GM19468 (cell line): ENCODE data around the gene CD9.
"Not testable (repeated sequence)": the region's sequence is repeated elsewhere in the genome, so short reads cannot be mapped to it uniquely, and the experiment has no call there.

Experiments used
- ATAC-seq: cut with Tn5 transposase; IDR thresholded peaks from one replicate; pipeline ENCODE4 v1.9.1; 2021; ENCODE audit warnings: mild to moderate bottlenecking, moderate library complexity, moderate number of reproducible peaks; ENCODE audit not compliant: unreplicated experiment; ENCODE audit errors: extremely low read depth

Gene CD9

DNA sequence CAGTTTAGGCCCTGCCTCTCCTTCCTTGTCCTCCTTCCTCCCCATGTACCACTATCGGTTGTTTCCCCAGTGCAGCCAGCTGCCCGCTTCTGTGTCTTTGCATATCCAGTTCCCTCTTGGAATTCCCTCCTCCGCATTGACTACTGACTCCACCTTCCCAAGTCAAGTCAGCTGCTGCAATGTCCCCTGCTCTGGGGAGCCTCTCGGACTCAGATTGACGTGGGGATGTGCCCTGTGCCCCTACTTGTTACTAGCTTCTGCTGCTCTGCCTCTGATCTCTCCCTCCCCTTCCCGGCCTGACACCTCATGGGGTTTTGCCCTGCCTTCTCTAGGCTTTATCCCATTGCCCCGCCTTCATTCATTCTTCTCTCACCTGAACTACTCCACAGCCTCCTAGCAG, 2.1 kb upstream of the CD9 start:
- no peak for ATAC-seq

DNA sequence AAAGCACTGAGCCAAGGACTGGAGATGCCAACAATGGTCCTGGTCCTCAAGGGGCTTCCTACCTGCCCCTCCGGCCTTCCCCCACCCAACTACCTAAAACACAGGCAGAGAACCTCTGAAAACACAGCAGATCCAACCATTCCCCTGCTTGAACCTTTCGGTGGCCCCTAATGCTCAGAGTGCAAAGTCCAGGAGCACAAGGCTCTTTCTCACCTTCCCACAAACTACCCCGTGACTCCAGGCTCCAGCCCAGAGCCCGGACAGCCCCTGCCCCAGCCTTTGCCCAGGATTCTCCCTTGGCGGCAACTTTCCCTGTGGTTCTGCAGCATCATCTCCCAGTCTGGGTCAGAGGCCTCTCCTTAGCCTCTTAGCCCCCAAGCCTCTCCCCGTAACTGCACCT, 1.6 kb upstream of the CD9 start:
- ATAC-seq, result no peak

DNA sequence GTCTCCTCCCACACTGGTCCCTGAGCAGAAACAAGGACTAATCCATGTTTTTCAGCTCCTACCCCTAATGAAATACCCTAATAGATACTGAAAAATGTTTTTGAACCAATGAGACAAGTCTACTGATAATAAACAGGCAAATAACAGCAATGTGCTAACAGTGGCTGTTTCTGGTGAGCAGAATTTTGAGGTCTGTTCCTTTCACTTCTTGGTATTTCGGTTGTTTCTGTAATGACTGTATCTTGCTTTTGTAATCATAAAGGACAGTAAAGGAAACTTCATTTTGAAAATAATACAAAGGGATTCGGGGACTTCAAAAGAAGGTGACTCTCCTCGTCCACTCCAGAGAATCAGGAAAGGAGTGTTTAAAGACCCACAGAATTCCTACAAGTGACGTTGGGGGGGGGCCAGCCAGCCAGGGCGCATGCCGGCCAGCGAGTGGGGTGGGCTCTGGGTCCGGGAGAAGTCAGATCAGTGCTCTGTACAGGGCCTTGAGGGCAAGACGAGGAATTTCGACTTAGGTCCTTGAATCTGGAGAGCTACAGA, 1.1 kb upstream of the CD9 start:
- no peak for ATAC-seq

DNA sequence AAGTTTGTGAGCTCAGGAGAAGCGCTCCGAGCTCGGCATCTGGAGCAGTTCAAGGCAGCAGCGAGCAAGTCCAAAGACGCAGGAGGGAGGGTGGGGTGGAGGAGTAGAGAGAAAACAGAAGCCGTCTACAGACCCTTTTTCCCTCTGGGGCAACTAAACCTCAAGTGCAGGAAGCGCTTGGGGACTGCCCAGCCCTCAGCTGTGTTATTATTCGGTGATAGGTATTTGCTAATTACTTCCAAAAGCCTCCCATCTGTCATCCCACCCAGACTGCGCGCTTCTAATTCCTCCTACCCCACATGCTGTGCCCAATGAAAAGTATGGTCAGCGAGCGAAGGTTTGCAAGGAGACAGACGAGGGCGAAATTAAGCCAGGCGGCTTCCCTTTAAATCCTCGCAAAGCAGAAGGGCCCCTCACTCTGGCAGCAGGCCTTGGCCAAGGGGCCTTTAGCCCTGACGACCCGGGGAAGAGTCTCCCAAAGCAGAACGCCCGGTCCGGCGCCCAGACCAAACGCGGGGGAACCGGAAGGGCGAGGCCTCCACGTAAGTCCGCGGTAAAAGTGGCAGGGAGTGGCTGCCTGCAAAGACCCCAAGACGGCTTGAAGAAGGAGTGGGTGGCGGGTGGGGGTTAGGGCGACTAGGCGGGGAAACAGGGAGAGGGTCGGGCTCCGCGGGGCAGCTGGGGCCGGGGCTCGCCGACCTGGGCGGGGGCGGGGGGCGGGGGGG, 507 bp upstream of the CD9 start:
- ATAC-seq, result no peak

DNA sequence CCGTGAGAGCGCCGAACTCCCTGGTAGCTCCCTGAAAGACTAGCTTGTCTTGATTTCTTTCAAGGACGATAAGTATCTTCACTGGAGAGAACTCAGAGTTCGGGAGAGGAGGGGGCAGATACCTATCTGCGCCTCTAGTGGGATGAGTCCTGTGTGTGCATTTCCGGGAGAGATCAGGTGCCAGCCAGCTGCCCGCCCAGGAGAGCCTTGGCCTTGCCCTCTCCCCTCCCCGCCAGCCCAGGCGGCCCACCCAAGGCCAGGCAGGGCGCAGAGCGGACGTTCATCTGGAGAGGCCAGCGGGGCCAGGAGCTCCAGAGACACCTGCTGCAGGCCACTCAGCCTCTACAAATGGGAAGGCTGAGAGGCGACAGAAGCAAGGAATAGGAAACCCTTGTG, 1.0 kb downstream of the CD9 start:
- ATAC-seq, result no peak

DNA sequence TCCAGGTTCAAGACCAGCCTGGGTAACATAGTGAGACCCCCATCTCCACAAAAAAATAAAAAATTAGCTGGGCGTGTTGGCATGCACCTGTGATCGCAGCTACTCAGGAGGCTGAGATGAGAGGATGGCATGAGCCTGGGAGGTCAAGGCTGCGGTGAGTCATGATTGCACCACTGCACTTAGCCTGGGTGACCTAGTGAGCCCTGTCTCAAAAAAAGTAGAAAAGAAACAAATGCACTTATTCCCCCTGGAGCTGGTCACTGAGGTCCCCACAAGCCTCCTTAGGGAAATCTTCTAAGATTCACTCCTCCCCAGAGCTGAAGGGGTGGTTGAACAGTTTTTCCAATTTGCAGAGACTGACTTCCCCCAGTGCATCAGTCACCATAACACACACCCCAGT, 1.6 kb downstream of the CD9 start:
- no peak for ATAC-seq

DNA sequence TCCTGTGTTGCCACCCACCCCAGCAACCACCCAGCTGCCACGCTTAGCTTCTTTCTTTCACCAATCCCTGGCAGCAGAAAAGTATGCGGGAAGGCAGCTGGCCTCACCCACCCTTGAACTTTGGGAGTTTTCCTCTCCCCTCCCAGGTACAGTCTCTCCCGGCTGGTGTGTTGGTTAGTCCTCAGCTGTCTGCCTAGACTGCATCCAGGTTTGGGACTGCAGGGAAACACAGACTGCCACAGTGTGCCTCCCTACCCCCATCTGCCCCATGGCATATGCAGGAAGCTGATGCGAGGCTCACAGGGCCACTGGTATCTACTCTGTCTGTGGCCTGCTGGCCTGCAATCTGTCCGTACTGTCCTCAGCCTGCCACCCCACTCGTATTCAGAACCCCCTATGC, 2.1 kb downstream of the CD9 start:
- ATAC-seq, result no peak

DNA sequence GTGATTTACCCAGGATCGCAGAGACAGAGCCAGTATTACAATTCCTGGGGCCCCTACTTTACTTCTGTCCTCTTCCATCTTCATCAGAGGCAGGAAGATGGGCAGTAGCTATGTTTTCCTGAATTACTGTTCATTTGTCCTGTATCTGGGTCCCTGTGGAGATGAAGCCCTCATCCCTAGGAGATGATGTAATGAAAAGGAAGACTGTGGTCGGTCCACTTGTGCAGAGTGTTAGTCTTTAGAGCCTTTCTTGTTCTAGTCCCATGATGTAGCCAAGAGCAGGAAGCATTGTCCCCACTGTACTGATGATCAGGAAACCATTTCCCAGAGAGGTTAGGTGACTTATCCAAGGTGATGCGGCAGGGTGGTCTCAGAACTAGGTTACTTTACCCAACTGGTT, 2.6 kb downstream of the CD9 start:
- ATAC-seq, result no peak

DNA sequence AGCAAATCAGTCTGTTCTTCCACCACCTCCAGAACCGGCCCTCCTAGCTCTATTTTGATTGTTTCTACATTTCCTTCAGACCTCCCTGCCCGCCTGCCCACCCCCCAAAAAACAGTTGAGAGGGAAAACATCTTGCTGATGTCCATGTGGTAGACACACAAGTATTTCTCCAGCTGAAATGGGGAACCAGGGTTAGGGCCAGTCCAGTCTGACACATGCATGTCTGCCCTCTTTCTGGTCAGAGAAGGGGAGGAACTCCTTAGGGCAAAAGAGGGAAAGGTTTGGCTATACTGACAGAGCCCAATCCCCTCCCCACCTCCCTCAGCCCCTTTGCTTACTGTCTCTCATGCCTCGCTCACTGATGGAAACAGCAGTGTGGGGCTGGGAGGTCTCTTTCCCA, 3.4 kb downstream of the CD9 start:
- no peak for ATAC-seq

DNA sequence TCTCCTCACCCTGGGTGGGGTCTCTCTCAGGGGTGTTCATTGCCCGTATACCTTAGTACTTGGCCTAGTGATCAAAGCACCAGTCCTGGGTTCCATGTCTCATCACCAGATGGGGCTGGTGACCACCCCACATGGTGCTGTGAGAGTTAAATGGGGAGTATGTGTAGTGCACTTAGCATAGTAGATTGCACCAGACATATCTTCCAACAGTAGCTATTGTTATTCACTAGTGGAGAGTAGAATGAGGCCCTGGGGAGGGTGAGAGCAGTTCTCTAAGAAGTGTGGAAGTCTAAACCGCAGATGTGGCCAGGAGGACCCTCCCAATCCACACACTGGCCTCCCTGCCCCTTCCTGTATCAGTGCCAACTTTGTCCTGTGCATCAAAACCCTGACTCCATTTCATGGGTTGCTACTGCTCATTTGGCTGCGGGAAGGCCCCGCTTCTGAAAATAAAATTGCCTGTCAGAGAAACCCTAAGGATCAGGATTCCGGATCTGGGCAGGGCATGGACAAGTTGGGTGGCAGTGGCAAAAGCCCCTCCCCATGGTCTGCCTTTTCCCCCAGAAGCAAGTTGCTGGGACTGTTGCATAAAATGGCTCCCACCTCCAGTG, 4.4 kb downstream of the CD9 start:
- ATAC-seq, result no peak

DNA sequence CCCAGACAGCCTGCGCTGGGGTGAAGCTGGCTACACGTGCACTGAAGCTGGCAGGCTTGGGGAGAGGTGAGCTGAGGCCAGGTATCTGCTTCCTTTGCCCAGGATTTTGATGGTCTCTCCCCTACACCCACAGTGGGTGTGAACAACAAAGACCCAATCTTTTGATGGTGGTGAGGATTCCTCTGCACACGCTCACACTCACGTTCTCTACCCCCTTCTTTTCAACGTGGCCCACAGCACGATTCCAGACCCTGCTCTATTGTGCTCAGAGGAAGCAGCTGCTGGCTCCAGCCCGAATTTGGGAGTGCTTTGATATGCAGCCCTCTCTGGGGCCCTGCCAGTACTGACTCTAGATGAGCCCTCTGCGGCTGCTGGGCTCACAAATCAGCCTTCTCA, 4.9 kb downstream of the CD9 start:
- no peak for ATAC-seq

DNA sequence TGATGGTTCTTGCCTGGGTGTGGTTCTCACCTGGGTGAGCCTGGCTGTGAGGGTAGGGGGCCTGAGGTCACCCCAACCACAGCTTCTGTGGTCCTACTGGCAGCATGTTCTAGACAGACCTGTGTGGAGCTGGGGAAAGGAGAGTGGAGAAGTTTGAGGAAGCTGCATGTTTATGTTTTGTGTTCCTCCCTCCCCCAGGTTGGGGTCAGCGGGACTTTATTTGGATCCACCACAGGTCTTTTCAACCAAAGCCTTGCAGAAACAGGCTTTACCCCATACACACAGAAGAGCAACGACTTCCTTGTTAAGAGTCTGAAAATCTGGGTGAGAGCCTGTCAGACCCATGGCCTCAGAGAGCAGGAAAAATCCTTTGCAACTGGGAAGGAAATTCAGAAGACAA, 5.6 kb downstream of the CD9 start:
- ATAC-seq, result no peak

DNA sequence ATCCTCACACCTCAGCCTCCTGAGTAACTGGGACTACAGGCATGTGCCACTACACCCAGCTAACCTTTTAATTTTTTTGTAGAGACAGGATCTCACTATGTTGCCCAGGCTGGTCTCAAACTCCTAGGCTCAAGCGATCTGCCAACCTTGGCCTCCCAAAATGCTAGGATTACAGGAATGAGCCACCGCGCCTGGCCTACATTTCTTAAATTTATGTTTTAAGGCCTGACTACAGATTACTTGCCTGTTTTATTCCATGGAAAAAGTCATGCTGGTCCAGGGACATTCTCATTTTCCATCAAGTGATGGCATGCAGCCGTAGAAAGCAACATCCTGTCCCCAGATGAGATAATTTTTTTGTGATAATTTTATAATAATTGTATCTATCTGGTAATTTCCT, 6.1 kb downstream of the CD9 start:
- no peak for ATAC-seq

DNA sequence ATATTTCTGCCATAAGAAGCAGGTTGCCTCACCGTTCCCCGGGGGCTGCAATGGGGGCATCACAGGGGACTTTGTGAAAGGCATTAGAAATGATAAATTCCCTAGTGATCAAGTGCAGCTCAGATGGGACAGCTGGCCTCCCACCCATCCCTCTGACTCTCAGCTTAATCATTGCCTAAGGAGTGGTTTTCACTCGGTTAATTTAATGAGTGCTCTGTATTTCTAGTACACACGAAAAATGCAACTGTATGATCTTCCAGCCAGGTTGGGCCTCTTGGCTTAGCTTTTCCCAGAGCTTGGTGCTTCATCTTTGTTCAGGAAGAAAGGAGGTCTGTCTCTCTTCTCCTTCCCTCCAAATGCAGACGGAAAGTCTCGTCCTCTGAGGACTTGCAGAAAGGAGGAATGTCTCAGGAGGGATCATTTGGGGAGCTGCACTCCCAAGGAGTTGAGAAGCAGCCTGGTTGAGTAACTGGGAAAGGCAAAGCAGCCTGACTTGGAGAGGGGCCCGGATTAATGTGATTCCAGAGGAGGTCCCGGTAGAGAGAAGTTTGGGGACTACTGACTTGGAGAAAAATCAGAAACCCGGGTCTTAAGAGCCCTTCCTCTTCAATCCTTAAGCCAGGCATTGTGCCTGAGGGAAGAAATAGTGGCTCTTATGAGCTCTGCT, 7.2 kb downstream of the CD9 start:
- no peak for ATAC-seq

DNA sequence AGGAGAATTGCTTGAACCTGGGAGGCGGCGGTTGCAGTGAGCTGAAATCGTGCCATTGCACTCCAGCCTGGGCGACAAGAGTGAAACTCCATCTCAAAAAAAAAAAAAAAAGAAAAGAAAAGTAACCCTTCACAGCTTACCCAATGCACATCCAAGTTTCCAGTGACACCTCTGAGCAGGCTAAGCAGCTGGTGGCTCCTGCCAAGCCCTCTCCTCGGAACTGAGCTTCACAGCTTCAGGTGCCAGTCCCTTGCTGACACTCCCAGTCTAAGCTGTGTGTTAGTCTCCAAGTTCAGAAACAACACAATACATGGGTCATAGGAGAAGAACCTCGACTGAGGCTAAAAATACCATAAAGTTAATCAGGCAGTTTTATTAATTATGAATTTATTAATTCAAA, 7.9 kb downstream of the CD9 start:
- ATAC-seq, result no peak

DNA sequence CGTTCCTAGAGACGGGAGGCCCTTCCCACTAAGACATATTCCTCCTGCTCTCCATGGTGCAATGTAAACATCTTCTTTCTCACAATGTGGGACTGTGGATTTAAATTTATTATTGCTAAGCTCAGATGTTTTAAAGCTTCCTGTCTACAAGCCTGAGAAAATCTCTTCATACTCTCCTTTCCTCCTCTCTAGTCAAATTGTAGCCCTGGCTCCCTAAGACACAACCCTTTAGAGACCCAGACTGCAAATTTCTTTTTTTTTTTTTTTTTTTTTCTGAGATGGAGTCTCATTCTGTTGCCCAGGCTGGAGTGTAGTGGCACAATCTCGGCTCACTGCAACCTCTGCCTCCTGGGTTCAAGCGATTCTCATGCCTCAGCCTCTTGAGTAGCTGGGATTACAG, 9.2 kb downstream of the CD9 start:
- ATAC-seq, result not testable (repeated sequence)

DNA sequence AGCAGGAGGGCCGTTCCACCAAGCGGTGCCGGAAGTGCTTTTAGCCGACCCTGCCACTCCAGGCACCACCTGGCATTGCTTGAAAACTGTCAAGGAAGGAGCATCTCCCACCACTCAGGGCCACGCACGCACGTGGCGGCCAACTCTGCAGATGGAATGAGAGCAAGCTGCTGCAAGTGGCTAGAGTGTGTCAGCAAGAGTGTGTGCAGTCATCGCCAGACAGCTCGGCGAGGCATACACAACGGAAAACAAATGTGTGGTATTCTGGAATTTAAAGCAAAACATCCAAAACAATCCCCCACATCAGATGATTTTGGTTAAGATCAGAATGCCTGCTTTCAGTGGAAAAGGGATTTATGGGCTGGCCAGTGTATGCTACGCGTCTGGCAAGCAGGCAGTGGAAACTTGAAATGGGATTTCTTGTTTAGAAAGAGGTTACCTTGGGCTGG, 11.2 kb downstream of the CD9 start:
- ATAC-seq, result no peak

DNA sequence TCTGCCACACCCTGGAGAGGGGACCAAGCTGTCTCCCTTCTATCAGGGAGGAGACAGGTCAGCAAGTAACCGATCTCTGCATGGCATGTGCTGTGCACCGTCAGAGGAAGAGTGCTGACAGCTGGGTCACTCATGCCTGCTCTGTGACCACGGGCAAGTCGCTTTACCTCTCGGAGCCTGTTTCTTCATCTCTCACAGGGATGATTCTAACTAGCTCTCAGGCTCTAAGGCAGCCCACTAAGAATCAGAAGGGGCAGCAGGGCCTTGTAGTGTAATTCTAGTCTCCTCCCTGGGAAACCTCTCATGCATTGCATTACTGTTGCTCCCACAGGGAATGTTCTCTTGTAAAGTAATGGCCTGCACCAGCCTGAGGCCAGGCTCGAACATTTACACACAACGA, 11.9 kb downstream of the CD9 start:
- ATAC-seq, result no peak

DNA sequence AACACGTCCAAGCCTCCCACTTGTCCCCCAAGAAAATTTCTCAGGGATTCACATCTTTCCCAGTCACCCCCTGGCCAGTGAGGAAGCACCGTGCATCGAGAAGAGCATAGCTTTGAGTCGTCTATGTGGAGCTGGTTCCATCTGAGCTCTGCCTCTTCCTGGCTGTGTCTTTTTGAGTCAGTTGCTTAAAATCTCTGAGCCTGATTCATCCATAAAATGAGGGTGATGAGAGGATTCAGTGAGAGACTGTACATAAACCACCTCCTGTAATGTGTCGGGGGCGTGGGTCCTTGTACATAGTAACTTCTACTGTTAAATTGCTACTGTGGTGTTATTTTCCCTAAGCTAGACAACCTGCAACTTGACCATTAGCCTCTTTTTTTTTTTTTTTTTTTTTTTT, 13.8 kb downstream of the CD9 start:
- no peak for ATAC-seq

DNA sequence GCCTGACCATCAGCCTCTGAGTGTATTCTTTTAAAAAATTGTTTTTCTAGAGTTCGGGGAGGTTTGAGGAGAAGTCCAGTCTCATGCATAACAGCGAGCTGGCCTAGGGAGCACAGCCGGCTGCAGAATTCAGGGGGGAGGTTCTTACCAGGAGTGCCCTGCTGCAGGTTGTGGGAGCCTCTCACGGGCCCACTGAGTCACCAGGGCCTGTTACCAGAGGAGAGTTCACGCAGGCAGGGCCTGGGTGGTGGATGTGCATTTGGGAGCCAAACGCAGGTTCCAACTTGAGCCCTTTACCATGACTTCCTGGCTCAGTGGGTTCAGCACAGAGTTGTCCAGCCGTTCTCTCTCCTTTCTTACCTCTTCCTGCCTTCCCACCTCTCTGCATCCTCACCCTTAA, 14.4 kb downstream of the CD9 start:
- ATAC-seq, result no peak

DNA sequence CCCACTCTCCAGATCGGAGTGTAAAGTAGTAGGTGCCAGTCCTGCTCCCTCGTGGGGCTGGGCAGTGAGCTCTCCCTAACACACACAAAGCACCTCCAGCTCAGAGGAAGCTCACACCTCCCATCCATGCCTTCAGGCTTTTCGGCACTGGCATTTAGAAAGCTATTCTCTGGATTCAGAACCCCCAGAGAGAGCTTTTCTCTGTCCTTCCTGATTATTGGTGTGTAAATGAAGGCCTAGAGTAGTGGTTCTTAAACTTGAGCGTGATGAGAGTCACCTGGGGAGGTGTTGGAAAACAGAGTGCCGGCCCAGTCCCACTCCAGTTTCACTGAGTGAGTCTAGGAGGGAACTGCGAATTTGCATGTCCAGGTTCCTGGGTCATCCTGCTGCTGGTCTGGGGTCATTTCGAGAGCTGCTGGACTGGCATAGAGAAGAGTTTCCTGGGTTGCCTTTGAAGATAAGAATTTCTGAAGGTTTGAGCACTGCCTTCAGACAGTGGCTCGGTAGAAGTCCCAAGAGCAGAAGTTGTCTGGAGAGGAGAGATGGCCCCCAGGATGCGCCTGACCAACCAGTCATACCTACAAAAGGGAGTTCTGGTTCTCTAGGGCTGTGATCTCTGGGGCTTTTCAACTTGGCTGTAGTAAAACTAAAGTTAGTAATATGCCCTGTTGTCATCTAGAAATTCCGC, 15.1 kb downstream of the CD9 start:
- no peak for ATAC-seq
